Measurements from ENCODE around the gene CLPSL1.

DNA sequence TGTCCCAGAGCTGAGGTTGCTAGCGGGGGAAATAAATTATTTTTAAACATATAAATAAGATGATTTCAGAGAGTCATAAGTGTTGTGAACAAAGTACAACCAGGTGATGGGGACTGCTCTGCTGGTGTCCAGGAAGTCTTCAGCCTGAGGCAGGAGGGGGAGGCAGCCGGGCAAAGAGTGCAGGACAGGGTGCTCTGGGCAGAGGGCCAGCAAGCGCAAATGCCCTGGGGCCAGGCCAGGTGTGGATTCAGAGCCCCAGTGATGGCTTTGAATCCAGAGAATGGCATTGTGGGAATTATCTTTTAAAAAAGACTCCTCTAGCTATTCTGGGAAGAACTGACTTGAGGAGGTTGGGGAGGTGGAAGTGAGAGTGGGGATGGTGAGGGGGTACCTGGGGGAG lies 1.6 kb downstream of the CLPSL1 start:
- TF ChIP-seq CTCF (conservative IDR thresholded peaks at IDR 0.05 in 1 of 2, IDR thresholded peaks at IDR 0.05 in 1 of 2; ENCODE audit: low read depth in 1 of 2, low read length in 2 of 2): no peak
- TF ChIP-seq EZH2 (IDR thresholded peaks at IDR 0.05; ENCODE audit: low read length, missing control alignments): no peak

Measured in fibroblast of lung (primary cell).